Measurements from ENCODE around the gene HDAC11. TPM values are rescaled to one million over a fixed set of nuclear protein-coding genes. Genes with fewer than 3 reads are reported as not detected.

HDAC11 gene
- total and polyA plus RNA-seq, 9 of the 15 experiments (the other 6 are each of a cell fraction or from before 2014, with no cell fraction given): 0.60 to 6.0 (median 4.5) TPM

DNA sequence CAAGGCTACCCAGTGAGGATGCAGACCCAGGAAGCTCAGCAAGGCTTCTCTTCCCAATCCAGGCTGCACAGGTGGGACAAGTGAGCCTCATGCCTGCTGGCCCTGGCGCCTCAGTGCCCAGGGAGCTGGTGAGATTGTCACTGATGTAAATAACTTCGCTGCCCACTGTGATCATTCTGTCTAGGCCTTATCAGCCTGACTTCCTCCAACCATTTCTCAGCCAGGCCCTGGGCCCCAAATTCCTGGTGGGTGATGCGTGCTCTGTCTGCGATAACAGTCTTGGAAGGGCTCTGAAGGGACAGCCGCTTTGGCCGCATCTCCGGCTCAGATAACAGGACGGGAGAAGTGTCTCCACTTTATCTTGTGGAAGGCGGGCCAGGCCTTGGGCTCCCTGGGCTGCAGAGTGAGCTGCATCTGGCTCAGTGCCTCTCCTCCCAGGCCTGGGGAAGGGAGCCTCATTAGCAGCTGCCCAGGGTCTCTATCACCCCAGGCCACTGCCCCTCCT lies 66.6 kb downstream of the HDAC11 start (continued):
- TF ChIP-seq, protein P1, sequence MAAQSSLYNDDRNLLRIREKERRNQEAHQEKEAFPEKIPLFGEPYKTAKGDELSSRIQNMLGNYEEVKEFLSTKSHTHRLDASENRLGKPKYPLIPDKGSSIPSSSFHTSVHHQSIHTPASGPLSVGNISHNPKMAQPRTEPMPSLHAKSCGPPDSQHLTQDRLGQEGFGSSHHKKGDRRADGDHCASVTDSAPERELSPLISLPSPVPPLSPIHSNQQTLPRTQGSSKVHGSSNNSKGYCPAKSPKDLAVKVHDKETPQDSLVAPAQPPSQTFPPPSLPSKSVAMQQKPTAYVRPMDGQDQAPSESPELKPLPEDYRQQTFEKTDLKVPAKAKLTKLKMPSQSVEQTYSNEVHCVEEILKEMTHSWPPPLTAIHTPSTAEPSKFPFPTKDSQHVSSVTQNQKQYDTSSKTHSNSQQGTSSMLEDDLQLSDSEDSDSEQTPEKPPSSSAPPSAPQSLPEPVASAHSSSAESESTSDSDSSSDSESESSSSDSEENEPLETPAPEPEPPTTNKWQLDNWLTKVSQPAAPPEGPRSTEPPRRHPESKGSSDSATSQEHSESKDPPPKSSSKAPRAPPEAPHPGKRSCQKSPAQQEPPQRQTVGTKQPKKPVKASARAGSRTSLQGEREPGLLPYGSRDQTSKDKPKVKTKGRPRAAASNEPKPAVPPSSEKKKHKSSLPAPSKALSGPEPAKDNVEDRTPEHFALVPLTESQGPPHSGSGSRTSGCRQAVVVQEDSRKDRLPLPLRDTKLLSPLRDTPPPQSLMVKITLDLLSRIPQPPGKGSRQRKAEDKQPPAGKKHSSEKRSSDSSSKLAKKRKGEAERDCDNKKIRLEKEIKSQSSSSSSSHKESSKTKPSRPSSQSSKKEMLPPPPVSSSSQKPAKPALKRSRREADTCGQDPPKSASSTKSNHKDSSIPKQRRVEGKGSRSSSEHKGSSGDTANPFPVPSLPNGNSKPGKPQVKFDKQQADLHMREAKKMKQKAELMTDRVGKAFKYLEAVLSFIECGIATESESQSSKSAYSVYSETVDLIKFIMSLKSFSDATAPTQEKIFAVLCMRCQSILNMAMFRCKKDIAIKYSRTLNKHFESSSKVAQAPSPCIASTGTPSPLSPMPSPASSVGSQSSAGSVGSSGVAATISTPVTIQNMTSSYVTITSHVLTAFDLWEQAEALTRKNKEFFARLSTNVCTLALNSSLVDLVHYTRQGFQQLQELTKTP (IDR thresholded peaks at IDR 0.05; ENCODE audit: low read depth in 1 of 2, partially characterized antibody in 2 of 2): peak in 1 of 2 experiments; percentile 72
- TF ChIP-seq HDAC1 (IDR thresholded peaks at IDR 0.05) (peak; percentile 25 to 91; a peak in 2 of 4 replicates), FOXP4 (CRISPR knock-in tag; IDR thresholded peaks at IDR 0.05; ENCODE audit: borderline replicate concordance) (no peak), ZNF253 (CRISPR knock-in tag; conservative IDR thresholded peaks at IDR 0.05) (no peak), CUX1 (CRISPR knock-in tag; IDR thresholded peaks at IDR 0.05) (no peak), TAF15 (IDR thresholded peaks at IDR 0.05; ENCODE audit: low read depth, low read length) (no peak), BRCA1 (IDR thresholded peaks at IDR 0.05) (no peak), BRCA1 (CRISPR knock-in tag; IDR thresholded peaks at IDR 0.05) (no peak), LEF1 (IDR thresholded peaks at IDR 0.05) (peak; percentile 78; the same call in 1 of the 2 replicates), BRF2 (IDR thresholded peaks at IDR 0.05; ENCODE audit: borderline replicate concordance, insufficient read depth, insufficient read length) (no peak), KLF13 (tag; IDR thresholded peaks at IDR 0.05; ENCODE audit: borderline replicate concordance, low read depth) (no peak), EP400 (IDR thresholded peaks at IDR 0.05) (no peak), CXXC5 (CRISPR knock-in tag; IDR thresholded peaks at IDR 0.05) (peak; percentile 98), TCF3 (CRISPR knock-in tag; IDR thresholded peaks at IDR 0.05) (peak; percentile 96), PHF20 (IDR thresholded peaks at IDR 0.05; ENCODE audit: partially characterized antibody) (no peak), MTA2 (IDR thresholded peaks at IDR 0.05; ENCODE audit: low read depth) (peak; percentile 85)

Data from K562 (cell line).